Transverse colon (tissue), 4 donors: ENCODE results near the gene SCAPER.

Experiments
- CTCF ChIP-seq, 5 experiments: fragments of 200-600 bp in 3 of 5; fragments of 450-650 bp in 2 of 5; sonication (generic) in 3 of 5; IDR thresholded peaks; 1 replicate in 2 of 5; 2 replicates in 3 of 5; pipeline ENCODE4 v1.5.1; 2016 to 2017; ENCODE audit warnings: antibody characterized with exemption in 5 of 5, inconsistent platforms in 3 of 5, mild to moderate bottlenecking in 2 of 5, moderate library complexity in 1 of 5
- POLR2A ChIP-seq: fragments of 450-650 bp; IDR thresholded peaks from one replicate; pipeline ENCODE4 v1.6.1; 2016; ENCODE audit warnings: antibody characterized with exemption, mild to moderate bottlenecking, moderate library complexity
- POLR2AphosphoS5 ChIP-seq, 3 donors: sonication (generic); formaldehyde crosslinking; IDR thresholded peaks; one replicate each; pipeline ENCODE4 v1.6.1; 2016; ENCODE audit warnings: antibody characterized with exemption in 3 of 3

GRCh38 chr15:76863693-76864092 lies 41.4 kb downstream of the SCAPER start:
- TF ChIP-seq POLR2A (no peak), CTCF (IDR thresholded peaks at IDR 0.05) (no peak), POLR2AphosphoS5 (IDR thresholded peaks at IDR 0.05) (no peak)
